Endothelial cell of umbilical vein (primary cell): ENCODE results near the gene SLC30A4.

ENCODE experiments used
- JUN ChIP-seq: IDR thresholded peaks from 2 replicates; pipeline ENCODE4 v1.6.1; 2011; ENCODE audit warnings: borderline replicate concordance, low read depth; ENCODE audit not compliant: insufficient read length, insufficient read depth
- MYC ChIP-seq: IDR thresholded peaks from one replicate; pipeline ENCODE4 v1.6.1; 2011; ENCODE audit warnings: mild to moderate bottlenecking, low read depth, low read length
- POLR2A ChIP-seq: IDR thresholded peaks from 2 replicates; pipeline ENCODE4 v1.6.1; 2012; ENCODE audit warnings: low read depth, mild to moderate bottlenecking, control low read depth, low read length
- TF ChIP-seq, protein P1 (sequence below), 2 donors: IDR thresholded peaks; 1 replicate in 1 of 2; 2 replicates in 1 of 2; pipeline ENCODE4 v1.5.1; 2011; ENCODE audit warnings: low read length in 2 of 2, mild to moderate bottlenecking in 2 of 2, moderate library complexity in 2 of 2, control low read depth in 1 of 2, inconsistent platforms in 1 of 2, low read depth in 1 of 2; ENCODE audit not compliant: insufficient read depth in 1 of 2; ENCODE audit errors: extremely low read depth in 1 of 2
- TF ChIP-seq, protein P2 (sequence below): IDR thresholded peaks from 2 replicates; pipeline ENCODE4 v1.6.1; 2011; ENCODE audit not compliant: insufficient read depth, insufficient read length

DNA sequence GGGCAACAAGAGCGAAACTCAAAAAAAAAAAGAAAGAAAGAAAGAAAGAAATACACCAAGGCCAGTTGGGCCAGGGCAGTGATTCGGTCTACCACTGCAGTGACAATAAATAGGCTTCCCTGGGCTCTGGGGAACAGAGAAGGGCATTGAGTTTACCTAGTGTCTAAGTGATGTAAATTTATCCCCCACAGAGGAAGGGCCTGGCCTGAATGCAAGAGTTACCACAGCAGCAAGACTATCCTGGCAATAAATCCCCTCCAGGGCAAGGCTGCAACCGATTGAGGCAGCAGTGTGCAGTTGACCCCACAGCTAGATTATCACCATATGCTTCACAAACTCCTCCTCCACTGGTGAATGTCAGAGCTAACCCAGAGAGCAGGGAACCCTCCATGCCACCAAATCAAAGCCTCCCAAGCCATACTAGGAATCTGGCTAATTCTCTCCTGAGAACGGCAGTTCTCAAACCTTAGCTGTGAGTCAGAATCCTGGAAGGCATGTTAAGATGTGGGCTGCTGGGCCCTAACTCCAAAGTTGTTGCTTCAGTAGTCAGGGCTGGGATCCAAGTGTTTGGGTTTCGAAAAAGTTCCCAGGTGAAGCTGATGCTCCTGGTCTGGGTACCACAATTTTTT, 79.9 kb downstream of the SLC30A4 start:
- TF ChIP-seq, protein P1, sequence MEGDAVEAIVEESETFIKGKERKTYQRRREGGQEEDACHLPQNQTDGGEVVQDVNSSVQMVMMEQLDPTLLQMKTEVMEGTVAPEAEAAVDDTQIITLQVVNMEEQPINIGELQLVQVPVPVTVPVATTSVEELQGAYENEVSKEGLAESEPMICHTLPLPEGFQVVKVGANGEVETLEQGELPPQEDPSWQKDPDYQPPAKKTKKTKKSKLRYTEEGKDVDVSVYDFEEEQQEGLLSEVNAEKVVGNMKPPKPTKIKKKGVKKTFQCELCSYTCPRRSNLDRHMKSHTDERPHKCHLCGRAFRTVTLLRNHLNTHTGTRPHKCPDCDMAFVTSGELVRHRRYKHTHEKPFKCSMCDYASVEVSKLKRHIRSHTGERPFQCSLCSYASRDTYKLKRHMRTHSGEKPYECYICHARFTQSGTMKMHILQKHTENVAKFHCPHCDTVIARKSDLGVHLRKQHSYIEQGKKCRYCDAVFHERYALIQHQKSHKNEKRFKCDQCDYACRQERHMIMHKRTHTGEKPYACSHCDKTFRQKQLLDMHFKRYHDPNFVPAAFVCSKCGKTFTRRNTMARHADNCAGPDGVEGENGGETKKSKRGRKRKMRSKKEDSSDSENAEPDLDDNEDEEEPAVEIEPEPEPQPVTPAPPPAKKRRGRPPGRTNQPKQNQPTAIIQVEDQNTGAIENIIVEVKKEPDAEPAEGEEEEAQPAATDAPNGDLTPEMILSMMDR (IDR thresholded peaks at IDR 0.05; ENCODE audit: extremely low read depth in 1 of 2, insufficient read depth in 1 of 2, low read depth in 1 of 2, low read length in 2 of 2): no peak
- no peak for TF ChIP-seq POLR2A
- TF ChIP-seq JUN: no peak
- TF ChIP-seq MYC: no peak
- TF ChIP-seq, protein P2, sequence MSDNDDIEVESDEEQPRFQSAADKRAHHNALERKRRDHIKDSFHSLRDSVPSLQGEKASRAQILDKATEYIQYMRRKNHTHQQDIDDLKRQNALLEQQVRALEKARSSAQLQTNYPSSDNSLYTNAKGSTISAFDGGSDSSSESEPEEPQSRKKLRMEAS: no peak
